ENCODE data around the gene EFNA2. TPM values are rescaled to one million over a fixed set of nuclear protein-coding genes. Genes with fewer than 3 reads are reported as not detected.

EFNA2 gene
- total RNA-seq, 1 donor from 2014 or later, result not detected

- H3K36me3 Mint-ChIP-seq (ENCODE audit: low read depth), result peaks cover 40% of the 10 kb centered on the region
- no peaks in the 10 kb centered on the region for H3K9me3 Mint-ChIP-seq
- intact Hi-C loops (cut with micrococcal nuclease), result loop anchor here (1.0 kb wide), 1 partner anchor 8 kb away; no protein-coding TSS in a partner anchor
- DNase-seq, result peak; percentile 83
- CTCF ChIA-PET, result interaction anchor here (0.7 to 2.2 kb wide), 4 partner anchors 9 to 22 kb away, joined by 3 to 26 read pairs (median 12); partner anchors contain the start of gene FAM174C
- peak overlapping the region; percentile 69 for H3K4me3 Mint-ChIP-seq
- H3K4me1 Mint-ChIP-seq, result peaks cover 46% of the 10 kb centered on the region
- no peak for TF ChIP-seq CTCF (IDR thresholded peaks at IDR 0.05)
- H3K27ac Mint-ChIP-seq, result peak overlapping the region; percentile 82
- POLR2A ChIA-PET, result interaction anchor here (0.6 to 4.8 kb wide), 19 partner anchors 9 to 786 kb away, joined by 3 to 283 read pairs (median 6); partner anchors contain the start of genes ARHGAP45, CIRBP and FAM174C
- ATAC-seq (ENCODE audit: low read depth), result peak; percentile 47
- no peaks in the 10 kb centered on the region for H3K27me3 Mint-ChIP-seq
Observed at GRCh38 chr19:1252821-1253513, 32.7 kb upstream of the EFNA2 start.

- Mint-ChIP-seq H3K27me3 (no peaks in the 10 kb centered on the region), H3K36me3 (ENCODE audit: low read depth) (peaks cover 40% of the 10 kb centered on the region), H3K9me3 (no peaks in the 10 kb centered on the region), H3K4me1 (peaks cover 52% of the 10 kb centered on the region), H3K27ac (peak overlapping the region; percentile 82), H3K4me3 (peak overlapping the region; percentile 69)
- no peak for TF ChIP-seq CTCF (IDR thresholded peaks at IDR 0.05)
- POLR2A ChIA-PET, result interaction anchor here (0.6 to 4.8 kb wide), 17 partner anchors 10 to 786 kb away, joined by 3 to 283 read pairs (median 6); partner anchors contain the start of genes ARHGAP45, CIRBP and FAM174C
- CTCF ChIA-PET, result interaction anchor here (0.7 to 2.2 kb wide), 4 partner anchors 9 to 22 kb away, joined by 3 to 26 read pairs (median 12); partner anchors contain the start of gene FAM174C
- intact Hi-C loops (cut with micrococcal nuclease), result loop anchor here (1.0 kb wide), 1 partner anchor 8 kb away; no protein-coding TSS in a partner anchor
- no peak for ATAC-seq (ENCODE audit: low read depth)
- no peak for DNase-seq
Observed at GRCh38 chr19:1253514-1254080, 32.1 kb upstream of the EFNA2 start.

GRCh38 chr19:1254081-1254527 lies 31.6 kb upstream of the EFNA2 start:
- ATAC-seq (ENCODE audit: low read depth), result no peak
- Mint-ChIP-seq H3K4me1 (peaks cover 57% of the 10 kb centered on the region), H3K27ac (no peak overlapping the region), H3K4me3 (no peak overlapping the region), H3K9me3 (no peaks in the 10 kb centered on the region), H3K36me3 (ENCODE audit: low read depth) (peaks cover 40% of the 10 kb centered on the region), H3K27me3 (no peaks in the 10 kb centered on the region)
- TF ChIP-seq CTCF (IDR thresholded peaks at IDR 0.05), result no peak
- no peak for DNase-seq
- POLR2A ChIA-PET, result interaction anchor here (1.5 to 4.8 kb wide), 5 partner anchors 10 to 226 kb away, joined by 10 to 283 read pairs (median 31); partner anchors contain the start of gene CIRBP
- intact Hi-C loops (cut with micrococcal nuclease), result no loop called here
- CTCF ChIA-PET, result interaction anchor here (1.9 to 3.1 kb wide), 3 partner anchors 10 to 13 kb away, joined by 8 to 26 read pairs (median 14); no protein-coding TSS in a partner anchor

GRCh38 chr19:1254530-1255185 lies 31.0 kb upstream of the EFNA2 start:
- peak overlapping the region; percentile 19 for H3K4me3 Mint-ChIP-seq
- H3K9me3 Mint-ChIP-seq, result no peaks in the 10 kb centered on the region
- peaks cover 63% of the 10 kb centered on the region for H3K4me1 Mint-ChIP-seq
- POLR2A ChIA-PET, result interaction anchor here (1.2 to 4.8 kb wide), 4 partner anchors 9 to 19 kb away, joined by 4 to 139 read pairs (median 10); partner anchors contain the start of gene CIRBP
- peak overlapping the region; percentile 41 for H3K27ac Mint-ChIP-seq
- intact Hi-C loops (cut with micrococcal nuclease), result no loop called here
- DNase-seq, result no peak
- no peak for TF ChIP-seq CTCF (IDR thresholded peaks at IDR 0.05)
- ATAC-seq (ENCODE audit: low read depth), result no peak
- CTCF ChIA-PET, result interaction anchor here (2.2 to 3.1 kb wide), 2 partner anchors 11 to 12 kb away, joined by 8 to 26 read pairs; no protein-coding TSS in a partner anchor
- peaks cover 40% of the 10 kb centered on the region for H3K36me3 Mint-ChIP-seq (ENCODE audit: low read depth)
- no peaks in the 10 kb centered on the region for H3K27me3 Mint-ChIP-seq
